Ovary (tissue), 3 donors: ENCODE measurements around the gene WDFY4.

ENCODE experiments used
- CTCF ChIP-seq, 3 donors: fragments of 450-650 bp in 2 of 3; fragments of 200-600 bp in 1 of 3; IDR thresholded peaks; one replicate each; pipeline versions ENCODE4 v1.5.1 to v1.8.0; 2016 to 2022; ENCODE audit warnings: antibody characterized with exemption in 3 of 3, mild to moderate bottlenecking in 1 of 3
- EP300 ChIP-seq: sonication (generic); formaldehyde crosslinking; IDR thresholded peaks from one replicate; pipeline ENCODE4 v1.6.1; 2017; ENCODE audit warnings: antibody characterized with exemption
- POLR2A ChIP-seq: fragments of 450-650 bp; IDR thresholded peaks from one replicate; pipeline ENCODE4 v1.6.1; 2017; ENCODE audit warnings: antibody characterized with exemption, mild to moderate bottlenecking, moderate library complexity
- donor health status: DM: no; HTN: no; CAD: no.

GRCh38 chr10:48945441-48946130, 260.9 kb downstream of the WDFY4 start:
- TF ChIP-seq CTCF (IDR thresholded peaks at IDR 0.05) (no peak), POLR2A (no peak), EP300 (no peak)
